Nephron progenitor cell (in vitro differentiated cells): ENCODE measurements around the gene ZPBP2.

Experiments used
- DNase-seq: peaks from one replicate; pipeline ENCODE4 v3.0.0; 2021
- H3K27ac Mint-ChIP-seq: 2 replicates; pipeline ENCODE4 v1.8.0; 2021; ENCODE audit warnings: mild to moderate bottlenecking, moderate library complexity, mixed read lengths
- H3K27me3 Mint-ChIP-seq: 2 replicates; pipeline ENCODE4 v1.8.0; 2021; ENCODE audit warnings: mild to moderate bottlenecking, low read depth, mixed read lengths; ENCODE audit not compliant: poor library complexity
- H3K36me3 Mint-ChIP-seq: 2 replicates; pipeline ENCODE4 v1.8.0; 2021; ENCODE audit warnings: low read depth, mixed read lengths
- H3K4me1 Mint-ChIP-seq: 2 replicates; pipeline ENCODE4 v1.8.0; 2021; ENCODE audit warnings: mixed read lengths
- H3K4me3 Mint-ChIP-seq: 2 replicates; pipeline ENCODE4 v1.8.0; 2021; ENCODE audit warnings: mild to moderate bottlenecking, moderate library complexity, mixed read lengths
- H3K9me3 Mint-ChIP-seq: 2 replicates; pipeline ENCODE4 v1.8.0; 2021; ENCODE audit warnings: mild to moderate bottlenecking, moderate library complexity, mixed read lengths
- TF ChIP-seq, protein P1 (sequence below): fragments of 200-600 bp; sonication (generic); IDR thresholded peaks from 2 replicates; pipeline ENCODE4 v1.5.0; 2021; ENCODE audit warnings: antibody characterized with exemption

The ZPBP2 gene, protein sequence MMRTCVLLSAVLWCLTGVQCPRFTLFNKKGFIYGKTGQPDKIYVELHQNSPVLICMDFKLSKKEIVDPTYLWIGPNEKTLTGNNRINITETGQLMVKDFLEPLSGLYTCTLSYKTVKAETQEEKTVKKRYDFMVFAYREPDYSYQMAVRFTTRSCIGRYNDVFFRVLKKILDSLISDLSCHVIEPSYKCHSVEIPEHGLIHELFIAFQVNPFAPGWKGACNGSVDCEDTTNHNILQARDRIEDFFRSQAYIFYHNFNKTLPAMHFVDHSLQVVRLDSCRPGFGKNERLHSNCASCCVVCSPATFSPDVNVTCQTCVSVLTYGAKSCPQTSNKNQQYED

DNA sequence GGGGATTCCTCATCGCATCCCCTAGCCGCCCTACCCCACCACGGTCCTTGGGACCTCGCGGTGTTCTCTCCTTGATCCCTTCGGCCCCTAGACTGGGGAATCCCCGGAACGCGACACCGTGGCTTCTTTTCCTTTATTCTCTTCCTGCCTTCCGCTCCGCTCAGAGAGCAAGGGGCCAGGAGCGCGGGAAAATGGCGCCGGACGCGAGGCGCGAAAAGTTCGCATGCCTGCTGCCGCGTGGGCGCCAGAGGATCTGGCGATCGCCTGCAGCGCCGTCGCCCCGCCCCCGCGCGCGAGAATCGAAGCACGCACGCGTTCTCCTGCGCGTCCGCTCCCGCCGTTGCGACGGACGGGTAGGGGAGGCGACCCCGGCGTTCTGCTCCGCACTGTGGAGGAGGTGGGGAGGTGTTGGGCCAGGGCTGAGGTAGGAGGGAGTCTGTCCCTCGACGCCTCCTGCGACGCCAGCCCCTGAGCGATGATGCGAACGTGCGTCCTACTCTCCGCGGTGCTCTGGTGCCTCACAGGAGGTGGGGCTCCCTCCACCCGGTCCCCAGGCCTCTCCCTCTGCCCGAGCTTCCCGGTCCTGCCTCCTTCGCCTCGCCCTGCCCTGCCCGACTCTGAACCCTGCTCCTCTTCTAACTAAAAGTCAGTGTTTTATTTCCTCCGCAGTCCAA, at the start of gene ZPBP2:
TSS of gene ZPBP2 (plus strand) at position 323 of the 674 bp plus-strand sequence. CDS start at position 476, 153 bp downstream.
- no peak for DNase-seq
- peaks cover 5% of the 10 kb centered on the region for H3K4me1 Mint-ChIP-seq

DNA sequence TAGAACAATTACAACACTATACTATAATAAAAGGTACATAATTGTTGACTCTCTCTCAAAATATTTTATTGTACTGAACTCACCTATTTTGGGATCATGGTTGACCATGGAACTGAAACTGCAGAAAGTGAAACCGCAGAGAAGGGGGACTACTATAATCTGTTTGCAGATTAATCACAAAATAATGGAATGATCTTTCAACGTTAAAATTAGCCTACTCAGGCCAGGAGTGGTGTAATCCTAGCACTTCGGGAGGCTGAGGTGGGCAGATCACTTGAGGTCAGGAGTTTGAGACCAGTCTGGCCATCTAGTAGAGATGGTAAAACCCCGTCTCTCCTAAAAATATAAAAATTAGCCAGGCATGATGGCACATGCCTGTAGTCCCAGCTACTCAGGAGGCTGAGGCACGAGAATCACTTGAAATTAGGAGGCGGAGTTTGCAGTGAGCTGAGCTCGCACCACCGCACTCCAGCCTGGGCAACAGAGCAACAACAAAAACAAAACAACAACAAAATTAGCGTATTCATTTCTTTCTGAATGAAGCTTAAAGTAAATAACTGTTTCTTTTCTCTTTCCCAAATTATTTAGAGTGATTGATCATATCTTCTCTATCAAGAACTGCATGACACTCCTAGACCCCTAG, 49.5 kb upstream of the ZPBP2 start:
- peaks cover 16% of the 10 kb centered on the region for H3K4me1 Mint-ChIP-seq
- peaks cover 4% of the 10 kb centered on the region for H3K27me3 Mint-ChIP-seq
- no peak for DNase-seq
- H3K27ac Mint-ChIP-seq = no peak overlapping the region
- H3K36me3 Mint-ChIP-seq = peaks cover 6% of the 10 kb centered on the region
- H3K4me3 Mint-ChIP-seq = no peak overlapping the region
- H3K9me3 Mint-ChIP-seq = peaks cover 14% of the 10 kb centered on the region
- TF ChIP-seq, protein P1, sequence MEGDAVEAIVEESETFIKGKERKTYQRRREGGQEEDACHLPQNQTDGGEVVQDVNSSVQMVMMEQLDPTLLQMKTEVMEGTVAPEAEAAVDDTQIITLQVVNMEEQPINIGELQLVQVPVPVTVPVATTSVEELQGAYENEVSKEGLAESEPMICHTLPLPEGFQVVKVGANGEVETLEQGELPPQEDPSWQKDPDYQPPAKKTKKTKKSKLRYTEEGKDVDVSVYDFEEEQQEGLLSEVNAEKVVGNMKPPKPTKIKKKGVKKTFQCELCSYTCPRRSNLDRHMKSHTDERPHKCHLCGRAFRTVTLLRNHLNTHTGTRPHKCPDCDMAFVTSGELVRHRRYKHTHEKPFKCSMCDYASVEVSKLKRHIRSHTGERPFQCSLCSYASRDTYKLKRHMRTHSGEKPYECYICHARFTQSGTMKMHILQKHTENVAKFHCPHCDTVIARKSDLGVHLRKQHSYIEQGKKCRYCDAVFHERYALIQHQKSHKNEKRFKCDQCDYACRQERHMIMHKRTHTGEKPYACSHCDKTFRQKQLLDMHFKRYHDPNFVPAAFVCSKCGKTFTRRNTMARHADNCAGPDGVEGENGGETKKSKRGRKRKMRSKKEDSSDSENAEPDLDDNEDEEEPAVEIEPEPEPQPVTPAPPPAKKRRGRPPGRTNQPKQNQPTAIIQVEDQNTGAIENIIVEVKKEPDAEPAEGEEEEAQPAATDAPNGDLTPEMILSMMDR = no peak

More for the DNA sequence above, at the start of gene ZPBP2:
- peaks cover 63% of the 10 kb centered on the region for H3K27me3 Mint-ChIP-seq
- TF ChIP-seq, protein P1 = no peak
- H3K4me3 Mint-ChIP-seq = no peak within 1 kb of the TSS
- H3K27ac Mint-ChIP-seq = no peak within 1 kb of the TSS
- peaks cover 28% of the 10 kb centered on the region for H3K9me3 Mint-ChIP-seq
- H3K36me3 Mint-ChIP-seq = peaks cover 5% of the 10 kb centered on the region

DNA sequence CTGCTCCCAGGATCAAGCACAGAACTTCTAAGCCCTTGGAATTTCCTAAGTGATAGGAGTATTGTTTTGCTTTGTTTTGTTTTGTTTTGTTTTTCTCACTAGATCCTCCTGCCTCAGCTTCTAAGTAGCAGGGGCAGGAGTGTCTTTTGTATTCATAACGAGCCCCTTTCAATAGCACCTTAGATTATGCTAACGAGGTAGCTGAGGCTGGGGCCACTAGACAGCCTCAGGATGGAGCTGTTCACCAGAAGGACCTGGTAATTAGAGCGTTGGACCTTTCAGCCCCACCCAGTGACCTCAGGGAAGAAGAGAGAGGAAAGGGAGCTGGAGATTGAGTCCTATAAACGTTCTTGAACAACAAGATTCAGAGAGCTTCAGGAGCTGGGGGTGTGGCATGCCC, 47.5 kb upstream of the ZPBP2 start:
- DNase-seq = no peak
- Mint-ChIP-seq H3K4me3 (no peak overlapping the region), H3K9me3 (peaks cover 34% of the 10 kb centered on the region), H3K27ac (no peak overlapping the region), H3K36me3 (peaks cover 6% of the 10 kb centered on the region), H3K4me1 (no peaks in the 10 kb centered on the region), H3K27me3 (peaks cover 4% of the 10 kb centered on the region)
- TF ChIP-seq, protein P1 = no peak

DNA sequence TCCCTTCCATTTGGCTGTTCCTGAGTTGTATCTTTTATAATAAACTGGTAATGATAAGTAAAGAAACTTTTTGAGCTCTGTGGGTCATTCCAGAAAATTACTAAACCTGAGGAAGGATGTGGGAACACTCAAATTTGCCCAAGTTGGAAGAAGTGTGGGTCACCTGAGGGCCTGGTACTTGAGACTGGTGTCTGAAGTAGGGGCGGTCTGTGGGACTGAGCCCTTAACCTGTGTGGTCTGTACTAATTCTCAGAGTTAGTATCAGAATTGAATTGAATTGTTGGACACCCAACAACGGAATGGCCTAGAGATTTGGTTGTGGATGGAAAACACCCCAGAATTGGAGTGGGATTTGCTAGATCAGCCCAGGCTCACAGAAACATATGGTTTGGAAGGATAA, 47.0 kb upstream of the ZPBP2 start:
- Mint-ChIP-seq H3K27me3 (peaks cover 4% of the 10 kb centered on the region), H3K27ac (no peak overlapping the region), H3K4me1 (no peaks in the 10 kb centered on the region), H3K36me3 (peaks cover 6% of the 10 kb centered on the region), H3K4me3 (no peak overlapping the region), H3K9me3 (peaks cover 36% of the 10 kb centered on the region)
- TF ChIP-seq, protein P1 = no peak
- DNase-seq = no peak

DNA sequence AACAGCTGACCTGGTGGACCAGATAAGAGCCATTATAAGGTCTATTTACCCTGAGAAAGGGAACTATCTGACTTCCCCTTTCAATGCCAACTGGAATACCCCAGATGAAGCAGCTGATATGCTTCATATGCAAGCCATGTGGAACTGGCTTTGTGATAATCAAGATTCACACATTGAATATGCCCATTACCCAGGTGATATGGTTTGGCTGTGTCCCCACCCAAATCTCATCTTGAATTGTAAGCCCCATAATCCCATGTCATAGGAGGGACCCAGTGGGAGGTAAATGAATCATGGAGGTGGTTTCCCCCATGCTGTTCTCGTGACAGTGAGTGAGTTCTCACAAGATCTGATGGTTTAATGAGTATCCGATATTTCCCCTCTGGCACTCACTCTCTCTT, 46.0 kb upstream of the ZPBP2 start:
- Mint-ChIP-seq H3K4me3 (no peak overlapping the region), H3K9me3 (peaks cover 36% of the 10 kb centered on the region), H3K27ac (no peak overlapping the region), H3K4me1 (no peaks in the 10 kb centered on the region), H3K36me3 (peaks cover 6% of the 10 kb centered on the region), H3K27me3 (peaks cover 4% of the 10 kb centered on the region)
- no peak for DNase-seq
- TF ChIP-seq, protein P1 = no peak
